ENCODE results near the gene NDUFA13.

NDUFA13 gene

GRCh38 chr19:19571071-19571786 lies 55.2 kb downstream of the NDUFA13 start:
- DNase-seq (ENCODE audit: low read depth): no peak

GRCh38 chr19:19575411-19575810 lies 59.4 kb downstream of the NDUFA13 start:
- DNase-seq (ENCODE audit: low read depth): no peak
